NCI-H524 (cell line): Measurements from ENCODE around the gene EFCAB6.

ENCODE experiments used
- DNase-seq, 2 experiments: peaks; one replicate each; lab custom pipeline; 2025; lab: John Stamatoyannopoulos, UW

Gene EFCAB6

DNA sequence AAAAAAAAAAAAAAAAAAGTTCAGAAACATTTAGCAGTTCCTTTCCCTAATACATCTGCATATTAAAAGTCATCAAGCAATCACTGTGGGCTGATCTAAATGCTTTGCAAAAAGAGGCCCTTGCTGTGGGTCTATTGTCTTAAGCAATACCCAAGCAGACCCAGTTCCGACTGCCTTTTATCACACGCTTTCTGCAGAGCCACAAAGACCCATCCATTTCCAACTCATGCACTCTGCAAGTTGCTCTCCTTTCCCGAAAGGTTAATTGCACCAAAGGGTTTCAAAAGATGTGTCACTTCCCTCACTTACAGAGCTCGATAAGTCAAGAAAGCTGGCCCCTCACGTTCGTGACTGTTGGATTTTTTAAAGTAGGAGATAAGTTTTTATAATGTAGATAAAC is 261.4 kb downstream of the EFCAB6 start:
- DNase-seq: no peak

DNA sequence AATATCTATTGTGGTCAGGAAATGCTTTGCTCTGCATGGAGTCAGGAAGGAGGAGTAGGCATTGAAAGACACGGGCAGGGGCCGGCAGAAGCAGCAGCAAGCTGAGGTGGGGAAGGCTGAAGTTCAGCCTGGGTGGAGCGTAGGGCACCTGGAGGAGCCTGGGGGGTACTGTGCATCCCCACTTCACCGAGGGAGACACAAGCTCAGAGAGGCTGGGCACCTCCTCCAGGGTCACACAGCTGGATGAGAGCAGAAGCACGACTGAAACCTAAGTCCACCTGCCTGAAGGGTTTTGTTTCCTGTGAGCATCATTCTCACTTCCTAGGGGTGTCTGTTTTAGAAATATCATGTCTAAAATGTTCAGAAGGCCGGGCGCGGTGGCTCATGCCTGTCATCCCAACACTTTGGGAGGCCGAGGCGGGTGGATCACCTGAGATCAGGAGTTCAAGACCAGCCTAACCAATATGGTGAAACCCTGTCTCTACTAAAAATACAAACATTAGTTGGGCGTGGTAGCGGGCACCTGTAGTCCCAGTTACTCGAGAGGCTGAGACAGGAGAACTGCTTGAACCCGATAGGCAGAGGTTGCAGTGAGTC is 262.0 kb downstream of the EFCAB6 start:
- DNase-seq: no peak

DNA sequence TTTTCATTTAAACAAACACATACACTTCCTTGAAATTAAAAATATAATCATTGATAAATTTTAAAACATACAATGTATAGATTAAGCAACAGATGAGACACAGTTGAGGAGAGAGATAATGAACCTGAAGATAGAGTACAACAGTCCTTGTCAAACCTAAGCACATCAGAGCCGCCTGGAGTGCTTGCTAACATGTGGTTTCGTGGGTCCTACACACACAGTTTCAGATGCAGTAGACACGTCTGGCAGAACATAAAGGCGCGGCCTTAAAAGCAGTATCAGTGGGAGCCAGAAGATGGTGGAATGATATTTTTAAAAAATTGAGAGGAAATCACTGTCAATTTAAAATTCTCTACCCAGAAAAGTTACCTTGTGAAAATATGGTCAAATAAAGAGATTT is 265.9 kb downstream of the EFCAB6 start:
- no peak for DNase-seq

DNA sequence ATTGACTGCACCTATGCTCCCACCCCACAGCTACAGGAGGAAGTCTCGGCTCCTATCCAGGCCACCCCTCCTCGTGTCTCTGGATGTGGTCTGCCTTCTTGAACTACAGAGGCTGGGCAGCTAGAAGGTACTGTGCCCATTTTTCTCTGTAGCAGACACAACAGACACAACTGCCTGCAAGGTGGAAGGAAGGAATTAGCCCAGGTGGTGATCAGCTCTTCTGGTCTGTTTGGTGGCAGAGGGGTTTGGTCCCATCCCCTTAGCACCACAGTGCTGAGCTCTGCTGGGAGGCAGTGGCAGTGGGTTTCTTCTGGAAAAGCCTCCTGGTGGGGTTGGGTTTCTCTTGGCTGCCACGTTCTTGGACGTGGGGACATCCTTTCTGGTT is 267.8 kb downstream of the EFCAB6 start:
- no peak for DNase-seq

DNA sequence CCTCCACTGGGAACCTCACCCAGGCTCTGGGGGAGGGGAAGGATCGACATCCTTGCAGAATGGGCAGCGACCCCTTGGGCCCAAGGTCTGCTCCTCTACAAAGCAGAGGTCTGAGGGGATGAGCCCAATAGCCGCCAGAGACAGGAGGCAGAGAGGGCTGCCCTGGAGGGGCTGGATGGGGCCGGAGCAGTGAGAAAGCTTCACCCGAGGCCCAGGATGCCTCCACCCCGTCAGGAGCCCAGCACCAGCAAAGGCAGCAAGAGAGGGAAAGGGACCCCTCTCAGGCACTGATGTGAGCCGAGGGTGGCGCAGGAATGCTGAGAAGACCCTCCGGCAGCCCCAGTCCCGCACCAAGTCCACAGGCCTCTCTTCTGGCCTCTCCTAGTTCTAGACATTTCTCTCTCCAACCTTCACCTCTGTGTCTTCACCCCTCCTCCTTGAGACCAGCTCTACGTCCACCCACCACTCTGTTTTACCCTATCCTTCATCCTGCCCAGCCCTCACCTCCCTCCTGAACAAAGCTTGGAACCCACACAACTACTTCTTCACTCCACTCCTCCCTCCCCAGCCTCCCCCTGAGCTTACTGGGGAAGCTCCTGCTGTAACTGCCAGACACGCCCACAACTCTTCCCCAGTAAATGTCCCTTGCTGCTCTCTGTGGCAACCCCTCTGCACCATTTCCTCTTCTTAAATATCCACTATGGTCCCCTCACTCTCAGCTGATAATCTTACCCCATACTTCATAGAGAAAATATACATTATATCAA is 268.4 kb downstream of the EFCAB6 start:
- no peak for DNase-seq

DNA sequence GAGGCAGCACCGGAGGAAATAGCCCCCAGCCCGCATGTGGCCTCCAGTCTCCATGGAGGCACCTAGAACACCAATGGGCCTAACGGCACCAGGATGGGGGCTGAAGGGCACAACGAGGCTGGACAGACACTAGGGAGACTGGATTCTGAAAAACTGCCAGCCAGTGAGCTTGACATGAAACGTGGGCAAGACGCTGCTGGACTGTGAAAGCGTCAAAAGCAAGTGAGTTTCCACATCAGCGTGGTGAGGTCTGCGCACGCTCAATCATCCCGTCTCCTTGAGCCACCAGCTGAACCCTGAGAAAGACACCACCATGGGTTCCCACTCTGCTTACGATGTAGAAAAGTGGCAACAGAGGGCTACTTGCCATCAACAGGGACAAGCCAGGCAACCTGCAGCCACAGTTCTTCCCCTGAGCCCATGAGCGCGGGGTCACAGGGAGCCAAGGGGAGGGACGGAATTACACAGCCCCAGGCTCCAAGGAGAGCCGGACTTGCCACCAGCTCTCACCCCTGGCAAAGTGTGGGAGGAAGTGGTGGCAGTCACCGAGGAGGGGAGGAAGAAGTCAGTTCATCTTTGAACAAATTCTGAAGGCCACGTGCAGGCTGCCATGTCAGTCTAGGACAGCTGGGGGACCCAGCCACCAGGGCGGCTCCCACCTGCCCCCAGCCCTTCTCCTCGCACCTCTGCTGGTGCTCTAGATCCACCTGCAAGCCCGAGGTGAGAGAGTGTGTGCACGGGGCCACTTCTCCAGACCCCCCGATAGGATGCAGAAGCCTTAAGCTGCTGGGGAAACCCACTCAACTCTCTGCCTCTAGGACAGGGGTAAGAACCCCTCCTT is 269.2 kb downstream of the EFCAB6 start:
- DNase-seq: no peak

DNA sequence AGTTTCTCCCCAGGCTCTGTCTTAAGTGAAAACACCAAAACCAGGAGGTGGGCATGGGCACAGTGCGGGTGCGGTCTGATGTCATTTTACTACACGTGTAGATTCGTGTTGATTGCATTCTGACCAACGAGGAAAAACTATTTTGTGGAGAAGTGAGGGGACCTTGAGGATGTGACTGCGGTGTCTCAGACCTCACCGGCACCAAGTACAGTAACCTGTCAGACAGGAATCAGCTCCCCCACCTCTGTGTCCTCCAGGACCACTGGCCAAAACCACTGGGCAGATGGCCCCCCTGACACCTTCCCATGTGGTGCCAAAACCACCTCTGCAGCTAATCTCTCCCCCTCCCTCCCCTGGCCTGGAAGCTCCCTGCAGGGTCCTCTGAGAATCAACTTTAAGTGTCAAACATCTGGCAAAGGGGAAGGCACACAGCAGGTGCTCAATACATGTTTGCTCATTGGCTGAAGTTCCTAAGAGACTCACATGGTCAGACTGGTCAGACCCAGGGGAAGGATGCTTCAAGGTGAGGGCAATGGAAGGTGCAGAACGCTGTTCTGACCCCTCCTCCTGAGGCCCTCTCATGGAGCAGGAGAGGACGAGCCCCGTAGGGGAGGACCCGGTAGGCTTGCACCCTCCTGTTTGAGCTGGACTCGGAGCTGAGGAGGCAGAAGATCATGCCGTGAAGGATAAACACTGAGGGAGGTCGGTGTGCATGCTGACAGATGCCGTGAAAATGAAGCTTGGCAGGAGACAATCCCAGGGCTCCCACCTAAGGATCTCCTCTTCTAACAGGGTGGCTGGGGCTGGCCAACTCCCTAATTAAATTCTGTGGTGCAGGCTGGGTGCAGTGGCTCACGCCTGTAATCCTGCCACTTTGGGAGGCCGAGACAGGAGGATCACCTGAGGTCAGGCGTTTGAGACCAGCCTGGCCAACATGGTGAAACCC is 270.4 kb downstream of the EFCAB6 start:
- DNase-seq: no peak

DNA sequence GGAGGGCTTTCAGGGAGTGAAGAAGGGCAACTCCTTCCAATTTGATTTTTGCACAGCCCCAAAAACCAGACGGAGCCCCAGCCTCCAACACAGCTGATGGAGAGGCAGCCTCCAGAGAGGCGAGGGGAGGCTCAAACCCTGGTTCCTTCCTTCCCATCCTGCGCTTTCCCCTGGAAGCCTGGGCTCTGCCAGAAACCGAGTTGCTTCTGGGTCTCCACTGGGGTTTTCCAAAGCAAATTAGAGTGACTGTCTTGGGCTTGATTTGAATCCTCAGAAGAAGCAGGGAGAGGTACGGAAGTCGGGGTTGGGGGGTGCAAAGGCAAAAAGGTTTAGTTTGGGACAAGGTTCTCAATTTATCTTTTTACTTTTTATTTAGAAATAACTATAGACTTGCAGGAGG is 271.1 kb downstream of the EFCAB6 start:
- no peak for DNase-seq

DNA sequence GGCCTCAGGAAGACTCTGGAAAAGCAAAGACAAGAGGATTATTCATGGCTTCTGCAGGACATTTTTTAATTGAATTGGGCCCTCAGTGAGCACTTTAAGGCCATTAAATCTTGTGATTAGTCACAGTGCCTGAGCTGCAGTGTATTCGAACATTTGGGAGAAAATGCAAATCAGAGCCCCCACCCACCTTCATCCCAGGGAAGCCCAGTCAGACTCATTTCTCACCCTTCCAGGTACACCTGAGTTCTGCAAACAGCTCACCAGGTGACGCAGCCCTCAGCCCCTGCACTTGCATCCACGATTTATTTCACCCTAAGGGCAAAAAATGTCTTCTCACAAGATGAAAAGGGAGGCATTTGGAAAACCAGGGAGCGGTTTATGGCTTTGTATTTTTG is 271.6 kb downstream of the EFCAB6 start:
- DNase-seq: no peak

DNA sequence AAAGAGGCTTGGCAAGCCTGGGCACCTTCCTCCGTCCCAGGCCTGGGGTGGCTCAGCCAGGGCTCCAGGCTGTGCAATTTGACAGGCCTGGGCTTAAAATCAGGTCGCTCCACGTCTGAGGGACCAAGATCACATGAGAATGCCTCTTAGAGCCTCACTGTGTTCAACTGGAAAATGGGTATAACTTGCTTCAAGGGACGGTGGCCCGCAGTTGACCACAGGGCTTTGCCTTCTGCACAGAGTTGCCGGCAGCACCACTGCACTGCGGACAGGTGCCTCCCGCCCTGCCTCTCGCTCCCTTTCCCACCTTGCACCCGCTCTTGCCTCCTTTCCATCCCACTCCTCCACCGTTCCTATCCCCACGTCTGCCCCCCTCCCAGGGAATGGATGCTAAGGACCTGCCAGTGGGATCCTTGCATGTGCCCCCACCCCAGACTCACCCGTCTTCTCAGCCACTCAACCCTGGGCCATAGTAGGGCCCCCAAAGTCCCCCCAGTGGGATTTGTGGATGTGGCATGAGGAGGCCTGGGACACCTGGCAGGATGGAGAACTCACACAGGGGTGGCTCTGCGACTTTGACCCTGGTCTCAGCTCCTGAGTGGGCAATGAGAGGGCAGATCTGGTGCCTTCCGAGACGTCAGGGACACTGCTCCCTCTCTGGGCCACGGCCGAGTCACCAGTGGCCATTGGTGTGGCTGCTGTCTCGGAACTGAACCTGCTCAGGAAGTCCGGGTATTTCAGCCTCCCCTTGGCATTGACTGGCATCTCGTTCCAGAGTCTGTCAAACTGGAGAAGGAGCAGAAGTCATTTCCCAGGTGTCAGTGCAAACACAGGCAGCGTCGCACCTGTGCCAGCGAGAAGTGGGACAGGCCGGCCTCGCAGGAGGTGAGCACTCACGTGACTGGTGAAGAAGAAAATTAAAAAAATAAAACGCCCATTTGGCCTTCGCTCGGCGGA is 272.3 kb downstream of the EFCAB6 start:
- DNase-seq: no peak

DNA sequence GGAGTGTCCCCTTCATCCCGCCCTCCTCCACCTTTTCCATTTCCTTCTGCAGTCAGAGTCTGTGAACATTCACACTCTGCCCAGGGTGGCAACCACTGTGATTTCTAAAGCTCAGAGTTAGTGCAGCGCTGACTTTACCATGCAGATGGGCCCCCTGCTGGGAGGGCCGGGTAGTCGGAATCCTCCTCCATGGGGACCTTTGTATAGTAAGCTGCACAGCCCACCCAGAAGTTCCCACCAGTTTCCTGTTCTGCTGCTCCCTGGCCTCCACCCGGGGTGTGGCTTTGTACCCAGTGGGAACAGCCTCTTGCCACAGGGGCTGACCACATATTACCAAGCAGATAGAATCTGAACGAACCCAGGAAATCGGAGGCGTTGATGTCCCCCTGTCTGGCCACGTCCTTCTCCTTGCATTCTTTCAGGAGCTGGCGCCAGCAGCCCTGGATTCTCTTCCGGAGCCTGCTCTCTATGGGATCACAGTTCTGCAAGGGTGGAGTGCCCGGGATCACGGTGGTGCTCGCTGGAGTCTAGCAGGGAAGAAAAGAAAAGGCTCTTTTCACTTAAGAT is 275.0 kb downstream of the EFCAB6 start:
- peak in 1 of 2 experiments; percentile 28 for DNase-seq

DNA sequence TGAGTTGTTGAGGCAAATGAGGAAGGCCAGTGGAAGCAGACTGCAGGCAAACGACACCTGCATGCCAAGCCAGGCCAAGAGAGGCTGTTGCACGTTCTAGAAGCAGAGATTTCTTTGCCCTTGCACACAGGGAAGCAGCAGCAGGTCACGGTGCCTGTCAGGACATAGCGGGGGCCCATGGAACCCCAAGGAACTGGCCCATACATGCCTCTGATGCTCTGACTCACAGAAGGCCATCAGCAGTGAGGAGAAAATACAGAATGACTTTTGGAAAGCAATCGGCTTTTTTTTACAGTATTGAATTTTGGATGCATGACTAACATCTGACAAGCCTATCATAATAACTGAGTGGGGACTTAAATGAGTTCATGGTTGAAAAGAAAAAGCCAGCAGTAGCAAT is 276.4 kb downstream of the EFCAB6 start:
- DNase-seq: no peak

DNA sequence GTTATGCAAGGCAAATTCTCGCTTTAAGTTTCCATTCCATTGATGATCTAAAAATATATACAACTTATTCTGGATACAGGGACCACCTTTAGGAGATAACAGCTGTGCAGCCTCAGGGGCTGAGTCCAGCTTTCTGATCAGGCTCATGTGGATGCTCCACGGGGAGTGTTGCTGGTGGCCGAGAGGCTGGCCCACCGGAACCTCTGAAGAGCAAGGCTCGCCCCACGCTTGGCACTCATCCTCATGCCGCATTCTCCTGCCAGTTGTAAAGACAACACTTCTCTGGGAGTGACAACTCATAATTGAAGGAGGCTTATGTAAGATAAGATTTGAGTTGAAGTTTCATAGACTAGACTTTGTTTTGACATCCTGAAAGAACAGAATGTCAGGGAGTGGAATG is 276.8 kb downstream of the EFCAB6 start:
- DNase-seq: no peak

DNA sequence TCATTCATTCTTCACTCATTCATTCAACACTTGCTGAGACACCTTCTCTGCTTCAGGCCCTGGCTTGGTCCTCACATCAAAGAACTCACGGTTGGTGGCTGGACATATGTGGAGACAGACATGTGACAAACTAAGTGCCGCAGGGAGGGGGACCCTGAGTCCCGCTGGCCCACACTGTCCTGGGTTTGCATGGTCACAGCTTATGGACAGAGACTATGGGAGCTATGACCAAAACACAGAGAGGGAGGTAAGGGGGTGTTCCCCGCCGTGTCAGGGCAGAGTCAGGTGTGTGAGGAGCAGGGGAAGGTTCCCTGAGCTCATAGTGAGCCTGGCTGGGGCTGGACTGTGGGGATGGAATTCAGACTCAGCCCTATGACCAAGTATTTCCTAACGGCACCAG is 277.2 kb downstream of the EFCAB6 start:
- no peak for DNase-seq

DNA sequence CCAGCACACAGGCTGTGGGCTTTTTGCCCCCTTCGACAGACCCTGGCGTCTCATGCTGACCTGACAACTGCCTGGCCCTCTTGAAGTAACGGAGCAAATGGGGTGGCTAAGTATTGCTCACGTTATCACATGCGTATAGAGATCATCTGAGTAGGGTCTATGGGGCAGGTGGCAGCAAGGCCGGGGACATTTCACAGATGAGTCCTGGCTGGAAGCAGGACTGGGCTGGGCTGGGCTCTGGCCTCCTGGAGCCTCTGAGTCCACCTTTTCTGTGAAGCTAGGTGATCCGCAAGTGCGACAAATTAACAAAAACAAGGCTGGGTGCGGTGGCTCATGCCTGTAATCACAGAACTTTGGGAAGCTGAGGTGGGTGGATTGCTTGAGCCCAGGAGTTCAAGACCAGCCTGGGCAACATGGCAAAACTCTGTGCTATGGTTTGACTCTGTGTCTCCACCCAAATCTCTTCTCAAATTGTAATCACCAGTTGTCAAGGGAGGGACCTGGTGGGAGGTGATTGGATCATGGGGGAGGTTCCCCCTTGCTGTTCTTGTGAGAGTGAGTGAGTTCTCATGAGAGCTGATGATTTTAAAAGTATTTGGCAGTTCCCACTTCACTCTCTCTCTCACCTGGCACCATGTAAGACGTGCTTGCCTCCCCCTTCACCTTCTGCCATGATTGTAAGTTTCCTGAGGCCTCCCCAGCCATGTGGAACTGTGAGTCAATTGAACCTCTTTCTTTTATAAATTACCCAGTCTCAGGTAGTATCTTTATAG is 278.3 kb downstream of the EFCAB6 start:
- DNase-seq: no peak

DNA sequence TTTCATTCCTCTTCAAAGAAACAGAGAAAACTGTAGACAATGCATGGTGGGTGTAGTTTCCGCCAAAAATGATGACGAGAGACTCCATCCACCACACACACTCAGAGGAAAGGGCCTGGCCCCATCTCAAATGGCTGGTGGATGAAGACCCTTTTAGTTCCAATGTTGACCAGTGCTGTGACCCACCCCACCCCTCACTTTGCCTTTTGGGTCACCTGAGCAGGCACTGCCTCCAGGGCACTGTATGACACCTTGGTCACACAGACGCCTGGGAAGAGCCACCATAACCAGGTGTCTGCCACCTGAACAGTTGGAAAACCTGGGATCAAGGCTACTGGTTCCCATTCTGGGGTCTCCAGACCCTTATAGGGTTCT is 279.0 kb downstream of the EFCAB6 start:
- no peak for DNase-seq

DNA sequence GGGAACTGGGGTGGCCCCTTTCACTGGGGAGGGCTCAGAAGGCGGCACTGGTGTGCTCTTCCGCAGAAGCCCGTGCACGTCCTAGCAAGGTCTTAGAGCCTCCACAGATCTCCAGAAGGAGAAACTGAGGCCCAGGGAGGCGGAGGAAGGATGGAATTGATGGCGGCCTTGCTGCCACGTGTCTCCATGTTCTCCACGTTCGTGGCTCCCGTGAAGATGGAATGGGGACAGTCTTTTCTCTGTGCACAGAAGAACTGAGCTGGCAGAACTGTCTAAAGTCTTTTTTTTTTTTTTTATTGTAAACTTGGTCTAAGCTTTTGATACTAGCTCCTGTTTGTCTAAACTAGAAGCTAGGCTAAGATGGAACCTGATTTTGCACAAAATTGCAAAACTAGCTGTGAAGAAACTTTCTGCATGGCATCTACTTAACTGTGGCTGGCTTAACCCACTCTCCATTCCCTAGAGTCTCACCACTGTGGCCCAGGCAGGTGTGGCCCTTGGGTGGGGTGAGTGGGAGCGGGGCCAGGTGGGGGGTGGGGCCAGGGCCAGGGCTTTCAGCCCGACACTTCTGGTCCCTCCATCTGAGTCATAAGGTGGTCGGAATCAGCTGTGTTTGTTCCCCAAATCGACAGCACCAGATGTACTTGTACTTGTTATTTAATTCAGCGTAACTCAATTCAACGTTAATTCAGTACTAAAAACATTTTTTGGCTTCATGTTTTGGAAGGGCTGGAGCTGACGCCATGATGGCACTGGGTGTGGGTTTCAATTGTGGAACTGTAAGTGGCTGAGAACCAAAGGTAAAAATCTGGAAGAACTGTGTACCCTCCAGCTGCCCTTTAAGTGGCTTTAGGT is 279.6 kb downstream of the EFCAB6 start:
- DNase-seq: no peak

DNA sequence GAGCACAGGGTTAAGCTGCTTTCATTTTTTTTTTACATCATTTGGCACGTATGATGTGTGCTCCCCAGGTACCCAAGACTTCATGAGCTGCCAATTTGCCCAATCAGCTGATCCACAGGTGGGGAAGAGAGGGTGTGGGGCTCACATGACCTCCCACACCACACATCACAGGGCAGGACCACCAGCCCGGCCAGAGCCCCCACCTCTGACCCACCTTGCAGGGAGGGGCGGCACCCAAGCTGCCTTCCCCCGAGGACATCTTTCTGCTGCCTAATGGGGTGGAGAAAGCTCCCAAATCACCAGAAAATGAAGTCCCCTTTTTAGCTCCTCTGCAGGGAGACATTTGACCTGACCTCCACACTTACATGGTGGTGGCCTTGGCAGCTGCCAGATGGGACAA is 280.5 kb downstream of the EFCAB6 start:
- DNase-seq: no peak
